ENCODE data around the gene TAS2R13.

Gene TAS2R13

GRCh38 chr12:10928746-10929286, 19.5 kb upstream of the TAS2R13 start, which contains the start of gene PRH2:
Gene PRH2 (plus strand): TSS chr12:10929236. CDS start chr12:10929274, 38 bp downstream.
- Histone ChIP-seq H3K27ac (no peak within 1 kb of the TSS), H4K20me1 (no peaks in the 10 kb centered on the region), H3K4me2 (no peak within 1 kb of the TSS), H3K27me3 (no peaks in the 10 kb centered on the region), H3K36me3 (no peaks in the 10 kb centered on the region), H3K9ac (no peak within 1 kb of the TSS), H3K4me1 (no peaks in the 10 kb centered on the region), H3K4me3 (no peak within 1 kb of the TSS), H3K9me3 (no peaks in the 10 kb centered on the region)
- no peak for TF ChIP-seq Cebpa-rat (IDR thresholded peaks at IDR 0.05)

DNA sequence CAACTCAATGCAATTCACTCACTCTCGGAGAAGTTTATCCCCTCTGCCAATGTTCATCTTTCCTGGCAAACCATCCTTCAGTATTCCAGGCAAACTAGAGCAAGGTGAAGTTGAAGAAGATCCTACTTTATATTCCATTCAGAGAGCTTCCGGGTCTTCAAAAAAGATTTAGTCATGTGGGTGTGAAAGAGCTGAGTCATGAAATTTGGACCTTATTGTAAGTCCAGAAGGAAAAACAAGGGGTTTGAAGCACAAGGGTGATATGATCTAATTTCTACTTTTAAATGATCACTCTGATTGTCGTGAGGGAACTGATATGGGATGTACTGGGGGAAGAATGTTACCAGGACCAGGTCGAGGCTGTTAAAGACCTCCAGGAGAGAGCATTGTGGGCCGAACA, 16.9 kb upstream of the TAS2R13 start:
- Histone ChIP-seq H3K36me3 (no peaks in the 10 kb centered on the region), H3K9ac (no peak overlapping the region), H3K4me1 (no peaks in the 10 kb centered on the region), H3K27ac (no peak overlapping the region), H3K9me3 (no peaks in the 10 kb centered on the region), H4K20me1 (no peaks in the 10 kb centered on the region), H3K27me3 (no peaks in the 10 kb centered on the region), H3K4me2 (no peak overlapping the region), H3K4me3 (no peak overlapping the region)
- TF ChIP-seq Cebpa-rat (IDR thresholded peaks at IDR 0.05), result no peak

GRCh38 chr12:10919809-10920208, 10.4 kb upstream of the TAS2R13 start:
- H3K4me2 ChIP-seq, result no peak overlapping the region
- no peaks in the 10 kb centered on the region for H3K36me3 ChIP-seq
- H4K20me1 ChIP-seq, result no peaks in the 10 kb centered on the region
- H3K4me1 ChIP-seq, result no peaks in the 10 kb centered on the region
- no peaks in the 10 kb centered on the region for H3K27me3 ChIP-seq
- no peak overlapping the region for H3K27ac ChIP-seq
- H3K9ac ChIP-seq, result no peak overlapping the region
- TF ChIP-seq Cebpa-rat (IDR thresholded peaks at IDR 0.05), result no peak
- H3K4me3 ChIP-seq, result no peak overlapping the region
- no peaks in the 10 kb centered on the region for H3K9me3 ChIP-seq

GRCh38 chr12:10910380-10910779, 1.0 kb upstream of the TAS2R13 start:
- Histone ChIP-seq H4K20me1 (no peaks in the 10 kb centered on the region), H3K4me2 (no peak overlapping the region), H3K4me1 (no peaks in the 10 kb centered on the region), H3K4me3 (no peak overlapping the region), H3K36me3 (peaks cover 1% of the 10 kb centered on the region; the same call in 1 of the 2 replicates), H3K9me3 (peaks cover 3% of the 10 kb centered on the region), H3K27me3 (no peaks in the 10 kb centered on the region), H3K9ac (no peak overlapping the region), H3K27ac (no peak overlapping the region)
- no peak for TF ChIP-seq Cebpa-rat (IDR thresholded peaks at IDR 0.05)

GRCh38 chr12:10904686-10905085, 4.7 kb downstream of the TAS2R13 start:
- H3K27ac ChIP-seq, result no peak overlapping the region
- H3K36me3 ChIP-seq, result peaks cover 7% of the 10 kb centered on the region; the same call in 1 of the 2 replicates
- TF ChIP-seq Cebpa-rat (IDR thresholded peaks at IDR 0.05), result no peak
- no peaks in the 10 kb centered on the region for H4K20me1 ChIP-seq
- H3K9ac ChIP-seq, result no peak overlapping the region
- no peak overlapping the region for H3K4me3 ChIP-seq
- H3K27me3 ChIP-seq, result no peaks in the 10 kb centered on the region
- no peak overlapping the region for H3K4me2 ChIP-seq
- H3K9me3 ChIP-seq, result peaks cover 35% of the 10 kb centered on the region
- H3K4me1 ChIP-seq, result no peaks in the 10 kb centered on the region

- no peak overlapping the region for H3K9ac ChIP-seq
- H3K4me1 ChIP-seq, result no peaks in the 10 kb centered on the region
- H3K4me2 ChIP-seq, result no peak overlapping the region
- H3K27ac ChIP-seq, result no peak overlapping the region
- peaks cover 7% of the 10 kb centered on the region; the same call in 1 of the 2 replicates for H3K36me3 ChIP-seq
- H3K9me3 ChIP-seq, result peaks cover 35% of the 10 kb centered on the region
- H4K20me1 ChIP-seq, result no peaks in the 10 kb centered on the region
- TF ChIP-seq Cebpa-rat (IDR thresholded peaks at IDR 0.05), result no peak
- no peak overlapping the region for H3K4me3 ChIP-seq
- no peaks in the 10 kb centered on the region for H3K27me3 ChIP-seq
Measured at GRCh38 chr12:10901427-10901826, 7.9 kb downstream of the TAS2R13 start.

GRCh38 chr12:10900972-10901371, 8.4 kb downstream of the TAS2R13 start:
- H3K4me1 ChIP-seq, result no peaks in the 10 kb centered on the region
- TF ChIP-seq Cebpa-rat (IDR thresholded peaks at IDR 0.05), result no peak
- H4K20me1 ChIP-seq, result no peaks in the 10 kb centered on the region
- H3K27me3 ChIP-seq, result no peaks in the 10 kb centered on the region
- H3K4me2 ChIP-seq, result no peak overlapping the region
- H3K9ac ChIP-seq, result no peak overlapping the region
- no peak overlapping the region for H3K27ac ChIP-seq
- peaks cover 35% of the 10 kb centered on the region for H3K9me3 ChIP-seq
- H3K4me3 ChIP-seq, result no peak overlapping the region
- peaks cover 7% of the 10 kb centered on the region; the same call in 1 of the 2 replicates for H3K36me3 ChIP-seq

DNA sequence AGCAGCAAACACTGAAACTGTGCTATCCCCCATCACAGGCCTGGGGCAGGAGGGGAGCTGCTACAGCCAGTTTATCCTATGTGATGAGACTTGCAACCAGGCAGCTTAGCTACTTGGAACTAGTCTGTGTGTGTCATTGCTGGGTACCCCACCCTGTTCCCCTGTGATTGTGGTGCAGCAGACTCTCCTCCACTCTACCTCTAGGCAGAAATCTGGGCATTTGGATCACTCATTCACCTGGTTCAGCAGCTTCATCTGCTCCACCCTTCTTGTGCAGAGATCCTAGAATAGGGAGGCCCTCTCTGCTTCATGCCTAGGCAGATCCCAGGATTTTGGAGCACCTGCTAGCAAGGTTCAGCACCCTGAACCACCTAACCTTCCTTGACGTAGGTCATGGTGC, 8.8 kb downstream of the TAS2R13 start:
- no peak overlapping the region for H3K27ac ChIP-seq
- H3K4me3 ChIP-seq, result no peak overlapping the region
- peaks cover 7% of the 10 kb centered on the region; the same call in 1 of the 2 replicates for H3K36me3 ChIP-seq
- no peaks in the 10 kb centered on the region for H3K27me3 ChIP-seq
- H3K9ac ChIP-seq, result no peak overlapping the region
- no peaks in the 10 kb centered on the region for H4K20me1 ChIP-seq
- no peak overlapping the region for H3K4me2 ChIP-seq
- peaks cover 33% of the 10 kb centered on the region for H3K9me3 ChIP-seq
- H3K4me1 ChIP-seq, result no peaks in the 10 kb centered on the region
- no peak for TF ChIP-seq Cebpa-rat (IDR thresholded peaks at IDR 0.05)

DNA sequence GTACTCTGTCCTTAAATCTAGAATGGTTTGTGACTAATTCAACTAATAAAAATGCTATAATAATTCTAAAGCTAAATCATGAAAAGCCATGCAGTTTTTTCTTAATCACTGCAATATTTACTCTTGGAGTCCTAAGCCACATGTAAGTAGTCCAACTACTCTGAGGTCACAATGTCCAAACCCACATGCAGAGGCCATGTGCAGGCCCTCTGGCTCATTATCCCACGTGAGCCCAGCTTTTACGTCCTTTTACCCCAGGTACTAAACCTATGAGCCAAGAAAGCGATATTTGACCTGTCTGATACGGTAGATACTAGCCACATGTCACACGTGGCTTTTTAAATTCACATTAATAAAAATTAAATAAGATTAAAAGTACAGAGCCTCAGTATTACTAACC, 12.5 kb downstream of the TAS2R13 start:
- no peak overlapping the region for H3K4me2 ChIP-seq
- no peak overlapping the region for H3K4me3 ChIP-seq
- no peak overlapping the region for H3K9ac ChIP-seq
- no peaks in the 10 kb centered on the region for H3K27me3 ChIP-seq
- H4K20me1 ChIP-seq, result no peaks in the 10 kb centered on the region
- no peak for TF ChIP-seq Cebpa-rat (IDR thresholded peaks at IDR 0.05)
- no peak overlapping the region for H3K27ac ChIP-seq
- no peaks in the 10 kb centered on the region; the same call in 1 of the 2 replicates for H3K9me3 ChIP-seq
- peaks cover 2% of the 10 kb centered on the region; the same call in 1 of the 2 replicates for H3K36me3 ChIP-seq
- H3K4me1 ChIP-seq, result no peaks in the 10 kb centered on the region

- peaks cover 7% of the 10 kb centered on the region; the same call in 1 of the 2 replicates for H3K36me3 ChIP-seq
- no peak for TF ChIP-seq Cebpa-rat (IDR thresholded peaks at IDR 0.05)
- H3K27ac ChIP-seq, result no peak overlapping the region
Measured at GRCh38 chr12:10891937-10892336, 17.4 kb downstream of the TAS2R13 start.

GRCh38 chr12:10889226-10889625, 20.1 kb downstream of the TAS2R13 start:
- Histone ChIP-seq H3K27ac (no peak overlapping the region), H4K20me1 (no peaks in the 10 kb centered on the region), H3K4me3 (no peak overlapping the region), H3K9ac (no peak overlapping the region), H3K27me3 (no peaks in the 10 kb centered on the region), H3K4me1 (no peaks in the 10 kb centered on the region), H3K4me2 (no peak overlapping the region), H3K36me3 (peaks cover 7% of the 10 kb centered on the region; the same call in 1 of the 2 replicates), H3K9me3 (no peaks in the 10 kb centered on the region)
- TF ChIP-seq Cebpa-rat (IDR thresholded peaks at IDR 0.05), result no peak

More at GRCh38 chr12:10891937-10892336, 17.4 kb downstream of the TAS2R13 start:
- Histone ChIP-seq H3K4me3 (no peak overlapping the region), H4K20me1 (no peaks in the 10 kb centered on the region), H3K27me3 (no peaks in the 10 kb centered on the region), H3K9ac (no peak overlapping the region), H3K4me1 (no peaks in the 10 kb centered on the region), H3K9me3 (no peaks in the 10 kb centered on the region), H3K4me2 (no peak overlapping the region)

All from BLaER1 (cell line).